ENCODE results near the gene PPP1R37. TPM values are rescaled to one million over a fixed set of nuclear protein-coding genes. Genes with fewer than 3 reads are reported as not detected.

Gene PPP1R37
- total and polyA plus RNA-seq, 4 donors = 1.8 to 10.4 (median 9.3) TPM

GRCh38 chr19:45160870-45161737 lies 68.1 kb downstream of the PPP1R37 start, which contains the start of gene NKPD1:
NKPD1 (minus strand) TSS chr19:45160982; CDS start chr19:45160150, 832 bp downstream.
- no peak for TF ChIP-seq SP1 (IDR thresholded peaks at IDR 0.05)
- no peak for TF ChIP-seq CTCF (IDR thresholded peaks at IDR 0.05; ENCODE audit: low read depth, low read length, missing input control)
- TF ChIP-seq NR2F2 (IDR thresholded peaks at IDR 0.05) = no peak
- no peak for TF ChIP-seq YY1 (IDR thresholded peaks at IDR 0.05)
- TF ChIP-seq HNF4G (IDR thresholded peaks at IDR 0.05) = no peak
- TF ChIP-seq TAF1 (conservative IDR thresholded peaks at IDR 0.05) = no peak
- TF ChIP-seq JUND (IDR thresholded peaks at IDR 0.05) = no peak
- no peak for TF ChIP-seq RXRA (IDR thresholded peaks at IDR 0.05)
- TF ChIP-seq RAD21 (IDR thresholded peaks at IDR 0.05) = no peak
- no peak for TF ChIP-seq FOXA1 (IDR thresholded peaks at IDR 0.05)
- no peak for TF ChIP-seq ZBTB33 (IDR thresholded peaks at IDR 0.05)
- TF ChIP-seq ATF3 (IDR thresholded peaks at IDR 0.05) = no peak
- no peak for TF ChIP-seq REST (IDR thresholded peaks at IDR 0.05)
- no peak for TF ChIP-seq EGR1 (IDR thresholded peaks at IDR 0.05; ENCODE audit: low read depth in 2 of 2)
- no peak for TF ChIP-seq FOXA2 (IDR thresholded peaks at IDR 0.05)
- no peak for TF ChIP-seq GABPA (IDR thresholded peaks at IDR 0.05 in 1 of 2, conservative IDR thresholded peaks at IDR 0.05 in 1 of 2)
- no peak for TF ChIP-seq MAX (IDR thresholded peaks at IDR 0.05)
- no peak for TF ChIP-seq HNF4A (conservative IDR thresholded peaks at IDR 0.05)
- Histone ChIP-seq H3K36me3 (ENCODE audit: control insufficient read depth in 4 of 4, insufficient read depth in 3 of 4, low read depth in 1 of 4, low read length in 3 of 4) (no peaks in the 10 kb centered on the region), H3K9me3 (ENCODE audit: control insufficient read depth in 4 of 4, low read length in 3 of 4) (no peaks in the 10 kb centered on the region), H3K9ac (ENCODE audit: low read depth in 1 of 2, low read length in 2 of 2) (no peak within 1 kb of the TSS), H3K27me3 (ENCODE audit: control insufficient read depth in 4 of 4, insufficient read depth in 4 of 4, low read length in 3 of 4) (no peaks in the 10 kb centered on the region), H3K4me1 (ENCODE audit: control insufficient read depth in 4 of 4, insufficient read depth in 4 of 4, low read length in 3 of 4) (peaks cover 0 to 10% (median 3%) of the 10 kb centered on the region in 4 donors), H3K4me3 (ENCODE audit: low read depth in 1 of 3, low read length in 3 of 3) (no peak within 1 kb of the TSS), H3K27ac (ENCODE audit: low read depth in 1 of 2, low read length in 2 of 2) (no peak within 1 kb of the TSS)
- DNase-seq (ENCODE audit: low spot score) = no peak
- WGBS = 50% methylated on average over 29 of the region's 29 CpGs
